ENCODE measurements around the gene VAC14.

The VAC14 gene

GRCh38 chr16:70697594-70698170 is 103.3 kb downstream of the VAC14 start:
- FAIRE-seq: no peak
- no peak for DNase-seq (ENCODE audit: extremely low spot score, insufficient read length, low read depth)

DNA sequence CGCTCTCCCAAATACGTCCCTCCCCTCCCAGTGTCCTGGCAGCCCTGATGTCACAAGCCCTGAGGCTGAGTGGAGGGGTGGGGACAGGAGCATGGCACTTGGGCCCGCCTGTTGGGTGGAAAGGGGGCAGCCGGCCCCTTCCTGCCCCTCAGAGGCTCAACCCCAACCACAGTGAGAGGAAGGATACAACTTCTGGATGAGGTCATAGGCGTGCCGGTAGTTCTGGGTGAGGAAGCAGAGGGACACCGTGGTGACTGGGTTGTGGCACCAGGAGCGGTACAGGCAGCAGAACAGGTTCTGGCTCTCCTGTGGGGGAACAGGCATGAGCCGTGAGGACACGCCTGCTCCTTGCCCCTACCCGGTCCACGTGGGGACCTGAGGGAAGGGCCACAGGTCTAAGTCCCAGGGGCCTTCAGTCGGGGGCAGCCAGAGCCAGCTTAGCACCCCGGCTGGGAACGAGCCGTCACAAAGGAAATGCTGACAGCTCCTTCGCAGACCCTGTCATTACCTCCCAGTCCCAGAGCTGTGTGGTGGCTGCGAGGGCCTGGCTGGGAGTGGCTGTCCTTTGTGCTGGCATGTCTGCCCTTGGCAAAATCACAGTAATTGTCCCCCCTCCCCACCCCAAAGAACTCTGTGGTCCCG is 103.9 kb downstream of the VAC14 start:
- DNase-seq (ENCODE audit: extremely low spot score, insufficient read length, low read depth): no peak
- no peak for FAIRE-seq

GRCh38 chr16:70696355-70696754 is 104.6 kb downstream of the VAC14 start:
- FAIRE-seq (no peak), DNase-seq (ENCODE audit: extremely low spot score, insufficient read length, low read depth) (no peak)

- FAIRE-seq (no peak), DNase-seq (ENCODE audit: extremely low spot score, insufficient read length, low read depth) (no peak)
Observed at GRCh38 chr16:70695331-70696070, 105.5 kb downstream of the VAC14 start.

GRCh38 chr16:70694868-70695218 is 106.1 kb downstream of the VAC14 start:
- FAIRE-seq (no peak), DNase-seq (ENCODE audit: extremely low spot score, insufficient read length, low read depth) (no peak)

DNA sequence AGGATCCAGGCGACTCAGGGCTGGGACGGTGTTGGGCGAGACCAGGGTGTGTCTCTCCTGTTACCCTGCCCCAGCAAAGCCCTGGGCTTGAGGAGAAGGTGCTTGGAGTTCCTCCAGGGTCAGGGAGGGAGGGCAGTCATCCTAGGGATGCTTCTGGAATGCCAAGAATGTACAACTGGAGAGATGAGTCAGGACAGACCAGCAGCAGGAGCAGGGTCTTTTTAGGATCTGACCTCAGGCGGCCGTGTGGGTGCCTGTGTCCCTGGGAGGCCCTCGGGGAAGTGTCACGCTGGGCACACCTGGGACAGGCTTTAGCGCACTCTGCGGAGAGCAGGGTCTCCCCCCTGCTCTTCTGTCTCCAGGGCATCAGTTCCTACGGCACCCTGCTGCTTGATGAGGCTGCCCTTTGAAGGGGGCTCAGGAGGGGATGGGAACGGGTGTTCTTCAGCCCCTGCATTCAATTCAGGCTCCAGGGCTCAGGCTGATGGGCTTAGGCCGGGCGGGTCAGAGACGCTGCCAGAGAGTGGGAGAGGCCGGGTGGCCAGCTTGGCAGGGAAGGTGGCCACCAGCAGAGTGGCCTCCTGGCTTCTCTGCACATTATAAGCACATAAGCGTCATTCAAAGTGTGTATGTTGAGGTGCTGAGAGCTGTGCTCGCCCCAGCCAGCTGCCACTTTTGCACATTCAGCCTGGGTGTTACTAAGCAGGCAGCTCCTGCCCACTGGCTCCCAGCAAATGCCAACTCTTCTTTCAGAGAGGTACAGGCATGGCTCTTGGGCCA is 106.7 kb downstream of the VAC14 start:
- FAIRE-seq: no peak

DNA sequence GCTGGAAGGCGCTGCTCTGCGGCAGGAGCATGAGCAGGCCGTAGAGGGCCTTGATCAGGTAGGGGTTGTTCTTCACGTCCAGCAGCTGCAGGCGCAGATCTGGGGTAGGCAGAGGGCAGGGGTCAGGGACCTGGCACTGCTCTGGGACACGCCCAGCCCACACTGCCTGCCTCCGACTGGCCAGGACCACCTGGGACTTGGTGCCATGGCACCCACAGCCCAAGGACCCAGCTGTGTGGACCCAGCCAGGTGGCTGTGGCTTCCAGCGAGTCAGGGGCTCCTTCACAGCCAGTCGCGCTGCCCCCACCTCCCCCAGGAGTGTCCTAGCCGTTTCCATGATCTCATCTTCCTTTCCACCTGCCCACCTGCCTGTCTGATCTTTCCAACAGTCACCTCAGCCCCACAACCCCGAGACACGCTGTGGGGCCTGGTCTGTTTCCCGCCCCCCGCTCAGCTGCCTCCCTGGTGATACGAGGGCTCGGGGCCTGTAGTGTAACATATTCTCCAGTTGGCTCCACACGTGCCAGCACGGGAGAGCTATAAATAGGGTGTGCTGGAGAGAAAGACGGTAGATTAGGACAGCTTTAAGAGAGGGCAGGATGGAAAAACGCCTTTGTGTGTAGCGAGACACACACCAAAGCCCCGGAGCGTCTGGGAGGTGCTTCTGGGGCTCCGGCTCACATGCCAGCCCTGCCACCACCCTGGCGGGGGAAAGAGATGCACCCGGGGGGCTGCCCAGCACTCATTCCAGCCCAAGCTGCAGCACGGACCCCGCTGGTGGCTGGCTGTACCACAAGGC is 107.9 kb downstream of the VAC14 start:
- no peak for DNase-seq (ENCODE audit: extremely low spot score, insufficient read length, low read depth)

More for the DNA sequence above, 106.7 kb downstream of the VAC14 start:
- no peak for DNase-seq (ENCODE audit: extremely low spot score, insufficient read length, low read depth)

DNA sequence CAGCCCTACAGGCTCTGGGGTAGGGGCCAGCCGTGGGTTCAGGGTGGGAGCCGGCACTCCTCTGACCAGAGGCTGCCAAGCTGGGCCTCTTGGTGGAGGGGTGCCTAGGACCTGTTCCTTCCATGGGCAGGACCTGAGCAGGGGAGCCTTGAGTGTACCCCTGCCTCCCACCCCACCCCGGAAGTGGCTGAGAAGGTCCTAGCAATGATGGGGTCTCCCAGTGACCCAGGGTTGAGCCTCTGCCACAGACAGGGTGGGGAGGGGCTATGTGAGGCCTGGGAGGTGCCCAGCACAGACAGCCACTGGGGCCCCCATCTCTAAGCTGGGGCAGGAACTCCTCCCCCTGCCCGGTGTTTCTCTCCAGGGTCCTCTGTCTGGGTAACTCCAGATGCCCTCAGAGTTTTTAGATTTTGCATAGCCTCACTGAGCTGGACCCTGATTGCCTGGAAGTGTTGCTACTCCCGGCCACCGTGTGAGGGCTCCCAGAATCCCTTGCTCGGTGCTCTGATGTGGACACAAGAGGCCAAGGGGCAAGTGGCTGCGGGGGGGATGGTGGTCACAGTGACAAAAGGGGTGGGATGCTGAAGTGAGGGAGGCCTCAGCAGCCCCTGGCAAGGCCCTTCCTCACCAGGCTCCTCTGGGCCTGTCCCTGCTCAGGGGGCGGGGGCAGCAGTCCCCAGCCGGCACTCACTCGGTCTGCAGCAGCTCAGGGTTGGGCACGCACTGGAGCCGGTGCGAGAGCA is 108.7 kb downstream of the VAC14 start:
- no peak for FAIRE-seq

More for the DNA sequence above, 107.9 kb downstream of the VAC14 start:
- no peak for FAIRE-seq

GRCh38 chr16:70691223-70692129 is 109.5 kb downstream of the VAC14 start:
- no peak for FAIRE-seq
- DNase-seq (ENCODE audit: extremely low spot score, insufficient read length, low read depth): no peak

More for the DNA sequence above, 108.7 kb downstream of the VAC14 start:
- DNase-seq (ENCODE audit: extremely low spot score, insufficient read length, low read depth): no peak

DNA sequence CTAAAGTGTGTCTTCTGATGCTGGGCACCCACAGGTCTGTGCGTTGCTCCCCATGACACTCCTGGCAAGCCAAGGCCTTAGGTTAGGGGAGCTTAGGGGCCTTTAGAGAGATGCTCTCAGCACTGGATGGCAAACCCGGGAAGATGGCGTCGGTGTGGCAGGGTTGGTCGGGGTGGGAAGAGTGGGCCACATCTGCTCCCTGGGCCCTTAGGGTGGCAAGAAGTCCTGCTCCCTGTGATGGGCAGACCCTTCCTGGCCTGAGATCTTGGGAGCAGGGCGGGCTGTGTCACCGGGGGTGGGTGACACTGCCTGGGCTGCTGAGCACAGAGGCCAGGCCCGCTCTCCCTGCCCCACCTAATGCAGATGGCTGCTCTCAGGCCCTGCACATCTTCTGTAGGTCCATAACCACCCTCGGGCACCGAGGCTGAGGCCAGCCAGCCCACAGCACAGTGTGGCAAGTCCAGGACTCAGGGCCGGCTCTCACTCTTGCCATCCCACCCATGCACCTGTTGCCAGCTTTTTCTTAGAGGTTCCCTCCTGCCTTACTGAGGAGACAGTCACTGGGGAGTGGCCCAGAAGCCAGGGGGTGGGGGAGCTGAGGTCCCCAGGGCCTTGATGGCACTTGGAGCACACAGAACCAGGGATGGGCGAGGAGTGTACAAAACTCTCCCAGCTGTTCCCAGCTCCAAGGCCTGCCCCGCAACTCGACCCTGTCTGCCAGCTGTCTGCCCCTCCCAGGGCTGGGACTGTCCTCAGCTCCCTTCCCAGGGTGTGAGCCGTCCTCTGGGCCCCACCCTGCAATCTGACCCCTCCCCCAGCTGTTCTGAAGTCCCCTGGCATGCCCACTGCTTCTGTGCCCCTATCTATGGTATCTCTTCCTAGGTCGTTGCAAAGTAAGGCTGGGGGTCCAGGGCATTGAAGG is 110.7 kb downstream of the VAC14 start:
- no peak for FAIRE-seq
- no peak for DNase-seq (ENCODE audit: extremely low spot score, insufficient read length, low read depth)

- DNase-seq (ENCODE audit: extremely low spot score, insufficient read length, low read depth) (no peak), FAIRE-seq (no peak)
Observed at GRCh38 chr16:70689035-70689969, 111.7 kb downstream of the VAC14 start.

- DNase-seq (ENCODE audit: extremely low spot score, insufficient read length, low read depth) (no peak), FAIRE-seq (no peak)
Observed at GRCh38 chr16:70688246-70688742, 112.7 kb downstream of the VAC14 start.

- no peak for DNase-seq (ENCODE audit: extremely low spot score, insufficient read length, low read depth)
- FAIRE-seq: no peak
Observed at GRCh38 chr16:70687671-70688245, 113.2 kb downstream of the VAC14 start.

DNA sequence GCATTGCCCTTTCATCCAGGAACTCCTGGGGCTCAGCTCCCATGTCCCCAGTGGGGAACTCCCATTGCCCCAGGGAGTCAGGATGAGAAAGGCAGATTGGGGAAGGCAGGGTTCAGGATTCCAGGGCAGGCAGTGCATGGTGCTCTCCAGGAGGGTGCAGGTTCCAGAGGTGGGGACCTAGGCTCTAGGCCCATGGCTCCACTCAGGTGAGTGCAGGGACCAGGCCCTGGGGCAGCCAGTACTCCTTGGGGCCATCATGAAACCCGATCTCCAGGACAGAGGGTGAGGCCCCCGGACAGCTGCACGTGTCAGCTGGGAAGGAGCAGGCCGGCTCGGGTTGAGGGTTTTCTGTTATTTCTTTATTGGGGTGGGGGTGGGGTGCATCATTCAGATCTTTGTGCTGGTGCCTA is 113.9 kb downstream of the VAC14 start:
- FAIRE-seq: no peak
- no peak for DNase-seq (ENCODE audit: extremely low spot score, insufficient read length, low read depth)

GRCh38 chr16:70686376-70687101 is 114.4 kb downstream of the VAC14 start:
- FAIRE-seq: no peak
- DNase-seq (ENCODE audit: extremely low spot score, insufficient read length, low read depth): no peak

Measured in GM18507 (cell line).